NK-92 (cell line): ENCODE results near the gene HABP2.

Experiments
- DNase-seq: peaks from one replicate; lab custom pipeline; 2025; ENCODE audit not compliant: unreplicated experiment; lab: John Stamatoyannopoulos, UW

The HABP2 gene

DNA sequence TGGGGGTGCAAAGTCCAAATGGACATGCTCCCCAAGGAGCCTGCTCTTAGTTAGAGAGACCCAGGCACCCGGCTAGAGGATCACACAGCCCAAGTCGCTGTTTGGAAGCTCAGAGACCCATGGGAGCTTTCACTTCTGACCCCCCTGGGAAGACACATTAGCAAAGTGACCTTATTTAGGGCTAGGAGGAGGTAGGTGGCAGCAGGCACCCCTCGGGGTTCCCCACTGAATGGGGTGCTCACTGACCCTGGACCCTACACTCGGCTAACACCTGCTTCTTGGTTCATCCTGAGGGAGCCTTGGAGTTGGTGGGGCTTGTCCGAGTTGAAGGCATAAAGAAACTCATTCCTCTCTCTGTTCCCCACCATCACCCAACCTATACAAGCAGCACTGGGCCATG, 27.1 kb upstream of the HABP2 start:
- no peak for DNase-seq

DNA sequence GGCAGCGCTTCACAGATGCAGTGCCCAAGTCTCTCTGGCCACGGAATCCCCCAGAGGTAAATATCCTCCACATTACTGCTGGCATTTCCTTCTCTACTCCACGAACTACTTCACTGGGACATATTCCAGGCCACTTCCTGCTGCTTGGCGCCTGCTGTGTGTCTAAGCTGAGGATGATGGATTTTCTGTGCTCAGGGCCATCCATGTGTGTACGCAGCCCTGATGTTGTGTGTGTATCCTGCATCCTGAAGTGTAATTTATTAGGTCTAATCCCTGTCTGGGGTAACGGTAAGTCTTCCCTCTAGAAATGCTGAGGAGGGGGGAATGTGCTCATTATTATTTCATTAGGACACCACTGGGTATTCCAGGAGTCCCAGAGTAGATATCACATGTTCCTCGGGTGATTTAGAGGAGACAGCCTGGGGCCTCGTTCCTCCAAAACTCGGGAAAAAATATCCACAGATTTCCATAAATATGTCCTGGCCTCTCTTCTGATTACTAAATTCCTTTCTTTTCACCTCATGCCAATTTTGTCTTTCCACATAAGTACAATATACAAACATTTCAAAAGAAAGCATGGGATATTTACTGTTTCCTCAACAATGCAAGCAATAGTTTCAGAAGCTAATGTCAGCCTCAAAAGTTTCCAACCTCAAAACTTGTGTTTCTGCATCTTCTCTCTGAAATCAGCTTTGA, 25.5 kb upstream of the HABP2 start:
- no peak for DNase-seq

DNA sequence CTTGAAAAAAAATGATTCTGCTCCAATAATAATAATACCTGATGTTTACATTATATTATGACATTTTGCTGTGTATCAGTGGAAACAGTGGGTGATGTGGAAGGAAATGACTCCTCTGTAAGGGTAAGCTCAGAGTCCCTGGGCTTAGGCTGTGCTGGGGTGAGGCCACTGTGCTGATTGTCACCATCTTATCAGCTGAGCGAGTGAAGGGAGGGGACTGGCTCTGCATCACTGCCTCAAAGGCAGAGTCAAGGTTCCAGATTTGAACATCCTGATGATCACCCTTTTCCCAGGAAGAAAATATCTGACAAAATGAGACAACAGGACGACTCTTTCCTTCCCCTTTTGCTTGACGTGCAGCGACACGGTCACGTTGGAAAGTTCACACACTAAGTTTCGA, 24.0 kb upstream of the HABP2 start:
- no peak for DNase-seq

DNA sequence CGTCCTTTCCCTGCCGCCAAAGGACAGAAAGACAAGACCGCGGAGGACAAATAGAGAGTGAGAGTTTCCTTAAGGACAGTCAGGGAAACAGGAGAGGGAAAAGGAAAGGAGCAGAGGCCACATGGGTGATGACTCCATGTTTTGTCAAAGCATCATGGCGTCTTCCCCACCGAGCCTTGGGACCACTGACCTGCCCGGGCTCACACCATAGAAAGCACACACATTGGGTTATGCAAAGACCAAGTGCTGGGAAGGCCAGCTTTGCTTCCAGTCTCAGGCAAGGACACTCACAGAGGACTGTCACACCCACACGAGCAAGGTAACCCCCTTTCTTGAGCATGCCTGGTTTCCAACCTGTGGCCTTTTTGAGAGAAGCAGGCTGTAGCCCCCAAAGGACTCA, 23.3 kb upstream of the HABP2 start:
- DNase-seq, result no peak

DNA sequence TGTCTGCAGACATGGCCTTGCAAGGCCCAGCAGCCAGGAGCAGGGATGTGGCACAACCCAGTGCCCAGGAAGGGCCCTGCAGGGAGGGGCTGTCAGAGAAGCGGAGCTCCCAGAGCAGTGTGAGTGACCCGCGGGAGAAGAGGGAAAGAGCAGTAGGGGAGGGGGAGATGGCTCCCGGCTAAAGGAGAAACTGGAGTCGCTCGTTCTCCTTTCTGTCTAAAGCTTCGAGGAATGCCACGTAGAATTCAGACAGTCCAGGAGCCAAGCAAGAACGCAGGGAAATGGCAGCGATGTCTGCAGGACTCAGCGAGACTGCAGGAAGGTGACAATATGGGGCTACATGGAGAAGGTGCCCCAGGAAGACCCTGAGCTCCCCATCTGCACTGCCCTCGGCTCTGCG, 22.4 kb upstream of the HABP2 start:
- DNase-seq, result no peak

DNA sequence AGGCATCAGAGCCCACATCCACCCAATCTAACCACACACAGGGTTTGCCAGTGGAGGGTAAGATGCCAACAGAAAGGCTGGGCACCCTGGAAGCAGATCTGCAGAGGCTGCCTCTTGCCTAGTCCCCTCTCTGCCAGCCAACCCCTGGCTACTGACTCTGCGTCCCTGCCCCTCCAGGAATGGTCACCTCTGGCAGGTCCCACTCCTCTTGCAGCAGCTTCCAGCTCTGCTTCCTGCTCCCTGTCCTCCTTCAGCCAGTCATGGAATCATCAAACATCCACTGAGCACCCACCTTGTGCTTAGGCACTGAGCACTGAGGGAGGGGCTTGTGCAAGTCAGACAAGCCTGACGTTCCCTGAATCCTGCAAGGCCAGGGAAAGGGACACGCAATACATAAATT, 20.1 kb upstream of the HABP2 start:
- DNase-seq, result no peak

DNA sequence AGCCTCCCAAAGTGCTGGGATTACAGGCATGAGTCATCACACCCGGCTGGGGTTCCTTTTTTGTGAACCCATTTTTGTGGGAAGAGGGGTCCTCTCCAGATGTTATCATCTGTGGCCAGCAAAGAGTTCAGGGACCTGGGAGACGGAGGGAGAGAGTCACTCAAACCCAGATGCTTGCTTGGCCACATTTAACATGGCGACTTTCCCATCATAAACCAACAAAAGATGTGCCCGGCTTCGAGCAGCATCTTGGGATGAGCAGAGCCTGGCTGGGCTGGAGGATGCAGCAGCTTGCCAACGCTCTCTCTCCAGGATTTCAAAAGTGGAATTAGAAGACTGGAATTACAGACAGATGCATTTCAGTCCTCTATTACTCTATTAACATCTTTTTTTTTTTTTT, 19.1 kb upstream of the HABP2 start:
- no peak for DNase-seq

DNA sequence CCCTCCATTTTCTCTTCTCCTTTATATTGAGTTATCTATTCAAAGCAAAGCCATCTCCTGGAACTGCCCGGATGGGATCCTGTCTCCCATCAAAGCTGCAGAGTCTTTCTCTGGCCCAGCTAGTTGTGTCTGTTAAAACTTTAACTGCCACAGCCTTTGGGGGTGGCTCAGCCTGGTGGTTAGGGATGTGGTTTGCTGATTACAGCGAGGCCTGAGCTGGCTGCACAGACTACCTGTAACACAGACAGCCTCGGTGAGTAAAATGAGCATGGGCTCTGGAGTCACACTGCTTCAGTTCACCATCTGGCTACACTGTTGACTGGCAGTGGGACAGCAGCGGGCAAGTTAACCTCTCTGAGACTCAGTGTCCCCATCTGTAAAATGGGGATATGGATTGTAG, 18.4 kb upstream of the HABP2 start:
- no peak for DNase-seq

DNA sequence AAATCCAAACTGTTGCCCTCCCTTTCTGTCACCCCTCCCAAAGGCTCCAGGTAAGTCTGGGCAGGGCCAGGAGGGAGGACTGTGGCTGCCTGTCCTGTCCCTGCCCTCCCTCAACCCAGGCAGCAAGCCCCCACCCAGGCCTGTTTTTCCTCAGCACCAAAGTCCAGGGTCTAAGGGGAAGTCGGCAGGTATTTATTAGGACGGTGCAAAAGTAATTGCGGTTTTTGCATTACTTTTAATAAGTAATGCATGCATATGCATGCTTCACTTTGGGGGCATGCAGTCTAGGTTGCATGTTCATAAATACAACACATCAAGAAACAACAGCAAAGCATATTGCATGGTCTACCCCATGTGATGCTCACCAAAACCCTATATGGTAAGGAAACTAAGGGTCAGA, 15.2 kb upstream of the HABP2 start:
- DNase-seq, result no peak

DNA sequence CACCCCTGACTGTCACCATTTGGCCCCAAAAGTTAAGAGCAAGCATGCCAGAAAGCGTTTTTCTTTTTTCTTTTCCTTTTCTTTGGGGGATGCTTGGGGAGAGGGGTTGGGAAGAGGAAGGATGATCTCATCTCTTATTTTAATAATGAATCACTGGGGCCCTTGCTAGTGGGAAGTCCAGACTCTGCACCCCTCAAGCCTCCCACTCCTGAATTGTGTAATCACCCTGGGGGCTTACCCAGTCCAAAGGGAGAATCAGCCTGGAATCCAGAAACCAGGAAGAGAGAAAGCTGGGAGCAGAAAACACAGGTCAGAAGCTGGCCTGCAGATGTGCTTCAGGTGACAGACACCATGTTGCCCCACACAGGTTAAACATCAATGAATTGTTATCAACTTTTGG, 14.7 kb upstream of the HABP2 start:
- DNase-seq, result no peak

DNA sequence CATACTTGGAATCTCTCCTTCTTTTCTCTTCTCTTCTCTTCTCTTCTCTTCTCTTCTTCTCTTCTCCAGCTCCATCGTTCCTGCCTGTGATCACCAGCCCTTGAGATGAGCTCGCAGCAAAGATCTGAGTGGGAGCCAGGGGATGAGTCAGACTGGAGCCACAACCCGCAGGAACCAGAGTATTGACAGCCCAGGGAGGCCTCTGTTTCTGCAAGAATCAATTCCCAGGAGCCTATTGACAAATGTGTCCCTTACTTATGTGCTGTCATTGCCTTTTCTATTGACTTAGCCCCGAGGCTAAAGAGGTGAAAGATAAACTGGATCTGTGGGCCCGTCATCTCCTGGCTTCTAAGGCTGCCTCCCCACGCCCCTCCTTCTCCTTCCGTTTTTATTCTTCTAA, 13.1 kb upstream of the HABP2 start:
- no peak for DNase-seq

DNA sequence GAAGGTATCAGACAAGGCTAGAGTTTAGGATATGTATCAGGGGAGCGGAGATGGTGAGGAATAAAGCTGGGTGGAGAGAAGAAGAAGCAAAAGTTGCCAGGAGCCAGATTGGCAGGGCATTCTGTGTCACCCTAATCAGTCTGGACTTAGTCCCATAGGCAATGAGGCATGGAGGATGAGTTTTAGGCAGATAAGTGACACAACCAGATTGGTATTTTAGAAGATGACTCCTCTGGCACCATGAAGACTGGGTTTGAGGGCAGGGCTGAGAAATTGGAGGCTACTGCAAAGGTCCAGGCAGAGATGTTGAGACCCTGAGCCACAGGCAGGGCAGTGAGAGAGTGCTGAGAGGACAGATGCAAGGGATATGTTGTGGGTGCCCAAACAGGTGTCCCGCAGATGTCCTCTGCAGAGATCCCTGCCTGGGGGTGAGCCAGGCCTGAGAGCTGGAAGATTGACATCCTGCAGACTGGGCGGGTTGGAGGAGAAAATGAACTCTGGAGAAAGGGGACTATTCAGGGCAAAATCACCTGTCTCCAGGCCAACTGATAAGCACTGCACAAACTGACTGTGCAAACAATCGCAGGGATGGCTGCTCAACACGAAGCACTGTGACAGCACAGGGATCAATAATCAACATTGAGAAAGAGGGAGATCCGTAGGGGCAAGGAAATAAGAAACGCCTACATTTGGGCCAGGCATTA, 11.9 kb upstream of the HABP2 start:
- DNase-seq, result no peak

DNA sequence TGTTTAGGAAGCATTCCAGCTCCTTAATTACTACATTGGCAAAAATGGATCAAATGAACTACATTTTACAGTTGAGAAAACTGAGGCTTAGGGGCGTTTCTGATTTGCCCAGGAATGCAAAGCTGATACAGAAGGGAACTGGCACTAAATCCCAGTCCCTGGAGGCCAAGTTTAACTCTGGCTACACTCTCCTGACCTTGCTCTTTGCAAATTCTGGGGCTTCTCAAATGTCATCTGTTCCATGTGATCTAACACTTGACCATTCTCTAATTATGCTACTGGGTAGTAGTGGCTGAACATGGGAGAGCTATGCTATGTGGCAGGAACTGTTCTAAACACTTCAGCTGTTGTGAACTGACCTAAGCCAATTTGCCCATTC, 11.3 kb upstream of the HABP2 start:
- no peak for DNase-seq

DNA sequence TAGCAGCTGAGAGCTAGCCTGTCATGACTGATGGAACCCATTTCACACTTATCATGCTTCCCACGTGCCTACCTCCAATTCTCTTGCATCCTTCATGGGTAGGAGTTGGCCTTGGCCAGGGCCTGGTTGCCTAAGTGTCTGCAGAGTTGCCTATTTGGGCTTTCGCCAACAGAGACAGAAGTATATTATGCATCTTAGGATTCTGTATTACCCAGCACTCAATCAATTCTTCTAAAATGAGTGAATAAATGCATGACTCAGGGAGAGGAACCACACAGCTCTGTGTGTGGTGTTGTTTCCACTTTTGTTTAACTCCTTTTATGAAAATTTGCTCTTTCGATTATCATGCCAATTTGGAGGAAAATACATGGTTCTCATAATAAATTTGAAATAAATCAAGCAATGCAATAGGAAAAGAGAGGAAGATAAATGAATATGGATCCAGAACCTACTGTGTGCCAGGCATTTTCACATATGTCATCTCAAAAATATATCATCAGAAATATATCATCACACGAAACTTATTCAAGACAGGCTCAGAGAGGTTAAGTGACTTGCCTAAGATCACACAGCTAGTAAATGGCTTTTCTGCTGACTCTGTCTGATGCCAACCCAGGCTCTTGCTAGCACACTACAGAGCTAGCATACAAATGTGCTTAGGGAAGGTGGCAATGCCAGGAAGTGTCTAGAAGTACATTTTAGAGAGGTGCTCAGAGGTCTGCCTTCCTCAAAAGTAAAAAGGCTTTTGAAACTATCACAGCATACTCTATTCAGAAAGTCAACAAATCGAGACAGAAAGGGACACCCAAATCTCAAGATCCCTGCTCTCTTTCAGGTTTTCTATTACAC, 9.5 kb upstream of the HABP2 start:
- DNase-seq, result no peak

DNA sequence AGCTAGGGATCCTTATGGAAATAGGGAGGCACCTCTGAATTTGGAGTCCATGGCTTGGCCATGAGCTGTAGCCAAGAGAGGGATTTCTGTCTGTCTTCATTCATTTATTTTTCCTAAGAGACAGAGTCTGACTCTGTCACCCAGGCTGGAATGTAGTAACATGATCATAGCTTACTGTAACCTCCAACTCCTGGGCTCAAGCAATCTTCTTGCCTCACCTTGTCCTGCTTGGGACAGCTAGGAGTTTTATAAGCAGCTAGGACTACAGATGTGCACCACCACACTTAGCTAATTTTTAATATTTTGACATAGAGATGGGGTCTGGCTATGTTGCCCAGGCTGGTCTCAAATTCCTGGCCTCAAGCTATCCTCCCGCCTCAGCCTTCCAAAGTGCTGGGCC, 8.5 kb upstream of the HABP2 start:
- no peak for DNase-seq

DNA sequence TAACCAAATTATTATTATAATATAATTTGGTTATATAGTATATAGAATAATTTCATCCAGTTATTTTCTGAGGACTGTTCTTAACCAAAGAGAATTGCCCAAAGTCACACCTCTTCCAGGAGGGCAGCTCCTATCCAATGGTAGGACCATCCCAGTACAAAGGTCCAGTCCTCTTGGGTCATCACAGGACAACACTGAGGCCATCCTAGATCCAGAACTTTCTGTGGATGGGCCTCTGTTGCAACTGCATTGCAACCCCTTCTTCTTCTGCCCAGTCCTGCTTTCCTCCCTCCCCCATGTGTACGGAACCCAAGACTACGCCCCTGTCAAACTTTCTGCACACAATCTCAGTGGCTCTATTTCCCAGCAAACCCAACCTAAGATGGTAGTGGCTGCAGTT, 5.4 kb upstream of the HABP2 start:
- no peak for DNase-seq

DNA sequence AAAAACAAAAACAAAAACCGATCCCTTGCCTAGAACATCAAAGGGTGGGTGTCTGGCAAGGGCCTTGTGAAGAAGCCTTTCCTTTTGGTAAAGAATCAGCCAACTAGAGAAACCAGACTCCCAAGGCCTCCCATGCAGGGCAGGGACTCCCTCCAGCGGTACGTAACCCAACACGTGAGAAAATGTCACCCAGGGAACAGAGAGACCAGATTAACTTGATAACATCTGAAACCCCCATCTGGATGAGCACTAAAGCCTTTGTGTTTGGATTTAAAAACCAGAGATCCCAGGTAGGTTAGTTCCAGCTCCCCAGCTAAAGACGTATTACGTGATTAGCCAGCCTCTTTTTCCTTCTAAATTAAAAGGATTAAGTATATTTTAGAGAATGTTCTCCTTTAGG, 3.0 kb upstream of the HABP2 start:
- DNase-seq, result no peak

DNA sequence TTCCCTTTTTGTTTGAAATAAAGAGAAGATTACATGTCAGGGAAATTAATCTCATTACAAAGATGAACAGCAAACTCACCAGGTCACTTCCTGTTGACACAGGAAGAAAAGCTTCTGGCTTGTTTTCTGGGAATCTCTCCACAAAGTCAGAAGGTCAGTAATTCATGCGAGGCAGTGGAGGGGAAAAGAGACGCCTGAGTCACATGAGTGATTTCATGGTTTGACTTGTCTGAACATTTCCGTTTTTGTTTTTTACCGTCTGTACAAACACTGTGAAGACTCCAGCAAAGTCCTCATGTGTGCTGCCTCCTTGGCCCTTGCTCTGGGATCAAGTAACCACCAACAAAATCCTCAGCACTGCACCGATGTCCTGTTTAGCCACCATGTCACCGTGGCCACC, 2.5 kb upstream of the HABP2 start:
- DNase-seq, result no peak

DNA sequence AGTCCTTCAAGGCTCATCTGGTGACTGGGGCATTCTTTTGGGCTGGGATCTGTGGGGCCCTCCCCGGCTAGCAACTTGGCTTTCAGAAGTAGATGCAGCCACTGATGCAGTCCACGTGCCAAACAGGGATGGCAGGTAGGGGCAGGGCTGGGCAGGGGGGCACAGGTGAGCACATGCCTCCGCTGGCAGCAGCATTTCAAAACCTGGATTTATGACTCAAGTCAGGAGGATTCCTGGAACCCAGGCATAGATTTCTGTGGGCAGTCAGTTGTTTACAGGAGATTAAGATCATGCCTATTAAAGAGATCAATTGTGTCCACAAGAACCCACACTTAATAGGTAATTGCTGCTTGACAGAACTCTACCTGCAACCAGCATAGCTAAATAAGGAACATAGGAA, 839 bp upstream of the HABP2 start:
- no peak for DNase-seq

DNA sequence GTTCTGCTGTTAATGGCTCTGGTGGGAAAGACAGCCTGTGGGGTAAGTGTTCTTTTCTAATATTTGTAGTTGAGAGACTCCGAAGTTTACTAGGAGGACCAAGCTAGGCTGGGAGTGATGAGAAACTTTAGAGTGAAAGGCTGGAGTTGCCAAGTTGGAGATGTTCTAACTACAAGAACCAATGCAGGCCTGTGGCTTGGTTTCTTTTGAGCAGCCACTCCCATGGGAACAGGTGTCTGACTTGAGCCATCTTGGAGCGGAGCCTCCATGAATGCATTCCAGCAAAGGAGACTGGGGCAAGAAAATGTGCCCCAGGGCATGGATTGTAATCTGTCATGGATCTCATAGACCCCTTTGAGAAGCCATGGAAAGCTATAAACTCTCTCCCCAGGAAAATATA, 296 bp downstream of the HABP2 start:
- no peak for DNase-seq

DNA sequence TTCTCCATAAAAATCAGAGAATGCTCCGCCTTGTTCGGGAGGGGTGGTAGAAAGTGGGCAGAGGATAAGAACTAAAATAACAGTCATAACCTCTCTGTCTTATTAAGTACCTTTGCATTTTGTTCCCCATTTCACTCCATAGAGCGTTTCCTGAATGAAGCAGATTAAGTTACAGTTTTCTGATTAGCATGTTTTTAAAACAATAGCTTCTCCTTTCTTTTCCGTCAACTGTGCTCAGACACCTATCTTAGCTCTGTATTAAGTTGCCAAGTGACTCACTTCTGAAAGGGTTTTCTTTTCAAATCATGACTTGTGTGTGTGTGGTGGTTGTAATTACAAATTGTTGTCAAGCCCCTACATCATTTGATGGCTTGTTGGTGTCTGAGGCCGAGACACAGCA, 1.4 kb downstream of the HABP2 start:
- DNase-seq, result no peak

DNA sequence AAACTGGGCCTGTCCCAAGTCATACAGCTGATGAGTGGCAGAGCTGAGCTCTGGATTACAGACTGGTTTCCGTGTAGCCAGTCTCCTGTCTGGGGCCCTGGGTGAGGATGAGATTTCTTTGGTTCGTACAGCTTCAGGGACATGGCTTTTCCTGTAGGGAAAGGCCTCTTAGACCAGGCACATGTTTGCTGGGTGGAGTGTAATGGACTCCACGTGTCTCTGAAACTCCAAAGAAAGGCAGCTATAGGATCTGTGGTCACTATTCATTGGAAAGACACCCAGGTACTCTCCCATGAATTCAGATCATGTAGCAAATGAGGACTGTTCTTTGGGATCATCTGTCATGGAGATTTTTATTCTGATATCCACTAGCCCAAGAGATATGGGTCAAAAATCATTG, 2.4 kb downstream of the HABP2 start:
- DNase-seq, result no peak
